ENCODE results near the gene TMEM132D. TPM values are rescaled to one million over a fixed set of nuclear protein-coding genes. Genes with fewer than 3 reads are reported as not detected.

Gene TMEM132D
- 1.3 TPM for total RNA-seq

GRCh38 chr12:129903956-129904829 lies at the start of gene TMEM132D:
TMEM132D (minus strand) TSS chr12:129904025.

Small RNA genes lying within 50 kb of the gene (small RNA-seq; reads per million reads assigned to genes)
- not detected for gene RF02271 (ENCODE audit: low replicate concordance)

All from metanephros (tissue), 2 donors.